GOT3 (cell line): Measurements from ENCODE around the gene CHTF18.

ENCODE experiments used
- DNase-seq: peaks from one replicate; lab custom pipeline; 2025; ENCODE audit warnings: mixed read lengths; lab: John Stamatoyannopoulos, UW

The CHTF18 gene

GRCh38 chr16:760545-761343, 27.7 kb upstream of the CHTF18 start, which contains the start of gene MSLN:
Gene MSLN (plus strand): TSS chr16:760734. CDS start chr16:762681, 1,947 bp downstream.
- no peak for DNase-seq

GRCh38 chr16:761625-762513, 26.6 kb upstream of the CHTF18 start:
- DNase-seq = no peak

GRCh38 chr16:762595-763268, 25.7 kb upstream of the CHTF18 start:
- DNase-seq = no peak

- no peak for DNase-seq
Observed at GRCh38 chr16:763369-764183, 24.8 kb upstream of the CHTF18 start.

GRCh38 chr16:764184-764750, 24.2 kb upstream of the CHTF18 start:
- no peak for DNase-seq

- DNase-seq = no peak
Observed at GRCh38 chr16:764848-765487, 23.5 kb upstream of the CHTF18 start.

- no peak for DNase-seq
Observed at GRCh38 chr16:765488-765865, 22.9 kb upstream of the CHTF18 start.

- DNase-seq = no peak
Observed at GRCh38 chr16:766008-766819, 22.2 kb upstream of the CHTF18 start.

GRCh38 chr16:766820-767640, 21.4 kb upstream of the CHTF18 start:
- no peak for DNase-seq

- no peak for DNase-seq
Observed at GRCh38 chr16:767743-768235, 20.6 kb upstream of the CHTF18 start.

GRCh38 chr16:768428-768827, 20.0 kb upstream of the CHTF18 start:
- DNase-seq = no peak

- no peak for DNase-seq
Observed at GRCh38 chr16:769184-769784, 19.1 kb upstream of the CHTF18 start.

GRCh38 chr16:769934-770333, 18.5 kb upstream of the CHTF18 start:
- no peak for DNase-seq

GRCh38 chr16:770411-770810, 18.0 kb upstream of the CHTF18 start:
- DNase-seq = no peak

- no peak for DNase-seq
Observed at GRCh38 chr16:772959-773358, 15.5 kb upstream of the CHTF18 start.

GRCh38 chr16:774086-775001, 14.1 kb upstream of the CHTF18 start:
- no peak for DNase-seq

GRCh38 chr16:775236-775796, 13.1 kb upstream of the CHTF18 start:
- DNase-seq = no peak
